ENCODE data around the gene CDHR2. TPM values are rescaled to one million over a fixed set of nuclear protein-coding genes. Genes with fewer than 3 reads are reported as not detected.
A peak's percentile ranks its signal among the peaks of the same experiment; 100 is the strongest.

CDHR2 gene
- total and polyA plus RNA-seq, 2 of the 13 experiments (the other 11 are each of a cell fraction or from before 2014, with no cell fraction given): 17.9 to 20.9 TPM

GRCh38 chr5:176535664-176536131 lies 13.4 kb upstream of the CDHR2 start (continued):
- TF ChIP-seq AKNA (CRISPR knock-in tag; IDR thresholded peaks at IDR 0.05; ENCODE audit: borderline replicate concordance): no peak
- TF ChIP-seq ZNF256 (CRISPR knock-in tag; conservative IDR thresholded peaks at IDR 0.05): no peak
- TF ChIP-seq POLR2A (IDR thresholded peaks at IDR 0.05; ENCODE audit: insufficient read depth in 1 of 2, low read depth in 2 of 2, low read length in 2 of 2): 0 out of 4 replicates have a peak, but pooled peaks of 1 of the 2 experiments have one; percentile 53
- TF ChIP-seq ZNF558 (CRISPR knock-in tag; IDR thresholded peaks at IDR 0.05; ENCODE audit: borderline replicate concordance): peak; percentile 56; the same call in 1 of the 2 replicates
- TF ChIP-seq TRIM24 (CRISPR knock-in tag; IDR thresholded peaks at IDR 0.05): no peak
- TF ChIP-seq PHF21A (CRISPR knock-in tag; IDR thresholded peaks at IDR 0.05): no peak
- no peak for TF ChIP-seq ZNF414 (CRISPR knock-in tag; IDR thresholded peaks at IDR 0.05)
- TF ChIP-seq ZNF761 (CRISPR knock-in tag; conservative IDR thresholded peaks at IDR 0.05): 0 out of 2 replicates have a peak, but pooled peaks have one; percentile 7
- 0 out of 2 replicates have a peak, but pooled peaks have one; percentile 43 for TF ChIP-seq ZNF296 (CRISPR knock-in tag; conservative IDR thresholded peaks at IDR 0.05)
- TF ChIP-seq AHR (CRISPR knock-in tag; IDR thresholded peaks at IDR 0.05): no peak
- no peak; the same call in 1 of the 2 replicates for TF ChIP-seq ISL2 (CRISPR knock-in tag; IDR thresholded peaks at IDR 0.05)
- TF ChIP-seq CEBPZ (IDR thresholded peaks at IDR 0.05; ENCODE audit: low read length): no peak
- no peak for TF ChIP-seq ADNP (CRISPR knock-in tag; IDR thresholded peaks at IDR 0.05)
- TF ChIP-seq ZKSCAN1 (IDR thresholded peaks at IDR 0.05; ENCODE audit: low read length): no peak
- TF ChIP-seq ZNF354B (CRISPR knock-in tag; IDR thresholded peaks at IDR 0.05): no peak
- no peak for TF ChIP-seq ZBTB44 (CRISPR knock-in tag; IDR thresholded peaks at IDR 0.05)
- no peak for TF ChIP-seq NONO (IDR thresholded peaks at IDR 0.05)
- TF ChIP-seq NONO (CRISPR knock-in tag; conservative IDR thresholded peaks at IDR 0.05): no peak
- no peak for TF ChIP-seq MED13 (CRISPR knock-in tag; IDR thresholded peaks at IDR 0.05)
- no peak for TF ChIP-seq MEF2D (CRISPR knock-in tag; IDR thresholded peaks at IDR 0.05)

Data from HepG2 (cell line).